HepG2 (cell line): Measurements from ENCODE around the gene EPS8L3. TPM values are rescaled to one million over a fixed set of nuclear protein-coding genes. Genes with fewer than 3 reads are reported as not detected.

Source experiments
- ETV6 ChIP-seq: sonication (generic); formaldehyde crosslinking; conservative IDR thresholded peaks from 2 replicates; pipeline ENCODE4 v1.4.0; 2020; ENCODE audit warnings: missing genetic modification reagents
- FOXC1 ChIP-seq: sonication (generic); formaldehyde crosslinking; IDR thresholded peaks from 2 replicates; pipeline ENCODE4 v1.8.0; 2022; ENCODE audit warnings: mild to moderate bottlenecking, missing genetic modification reagents, borderline replicate concordance
- GATAD2A ChIP-seq: IDR thresholded peaks from 2 replicates; pipeline ENCODE4 v1.6.1; 2016
- HCFC1 ChIP-seq: fragments of 150-350 bp; IDR thresholded peaks from 2 replicates; pipeline ENCODE4 v1.6.1; 2014; ENCODE audit warnings: low read depth, low read length
- HDAC1 ChIP-seq: sonication (generic); formaldehyde crosslinking; IDR thresholded peaks from 2 replicates; pipeline ENCODE4 v1.5.1; 2020; ENCODE audit warnings: mild to moderate bottlenecking, missing genetic modification reagents
- HOXA7 ChIP-seq: sonication (generic); formaldehyde crosslinking; IDR thresholded peaks from 2 replicates; pipeline ENCODE4 v1.8.1; 2022; ENCODE audit warnings: mild to moderate bottlenecking, missing genetic modification reagents, moderate library complexity
- HOXD1 ChIP-seq: sonication (generic); formaldehyde crosslinking; IDR thresholded peaks from 2 replicates; pipeline ENCODE4 v1.5.0; 2020; ENCODE audit warnings: missing genetic modification reagents
- MAFF ChIP-seq: IDR thresholded peaks from 2 replicates; pipeline ENCODE4 v1.6.1; 2011; ENCODE audit warnings: low read depth, low read length, improper control_type of control experiment
- MAFG ChIP-seq: sonication (generic); formaldehyde crosslinking; IDR thresholded peaks from 2 replicates; pipeline ENCODE4 v1.5.1; 2020; ENCODE audit warnings: mild to moderate bottlenecking, missing genetic modification reagents
- NFE2 ChIP-seq: sonication (generic); formaldehyde crosslinking; IDR thresholded peaks from 2 replicates; pipeline ENCODE4 v1.4.0; 2020; ENCODE audit warnings: missing genetic modification reagents
- SAP130 ChIP-seq: IDR thresholded peaks from 2 replicates; pipeline ENCODE4 v1.6.1; 2016; ENCODE audit warnings: low read depth
- TAF1 ChIP-seq: sonication (generic); formaldehyde crosslinking; IDR thresholded peaks from 2 replicates; pipeline ENCODE4 v1.4.0; 2020; ENCODE audit warnings: missing genetic modification reagents
- TEAD3 ChIP-seq: optimal IDR thresholded peaks from 2 replicates; pipeline ENCODE3; 2016; ENCODE audit warnings: borderline replicate concordance
- ZNF510 ChIP-seq: sonication (generic); formaldehyde crosslinking; IDR thresholded peaks from 2 replicates; pipeline ENCODE4 v1.4.0; 2020; ENCODE audit warnings: low read depth, mild to moderate bottlenecking, missing genetic modification reagents
- ZNF589 ChIP-seq: sonication (generic); formaldehyde crosslinking; conservative IDR thresholded peaks from 2 replicates; pipeline ENCODE4 v1.8.0; 2022; ENCODE audit warnings: mild to moderate bottlenecking, moderate library complexity, missing genetic modification reagents
- ZNF777 ChIP-seq: sonication (generic); formaldehyde crosslinking; IDR thresholded peaks from 2 replicates; pipeline ENCODE4 v1.4.0; 2020; ENCODE audit warnings: missing genetic modification reagents
- polyA plus RNA-seq, 8 experiments: library from polyadenylated mRNA; depleted of rRNA in 3 of 8; stranded (reverse) in 7 of 8; unstranded in 1 of 8; fragments of >200 nt; fragmentation: Illumina TruSeq in 4 of 8; extraction: Trizol in 4 of 8; gene quantifications; 2 replicates each; pipeline versions ENCODE4 v1.2.1 to v1.2.3, GENCODE V29; 2011 to 2016; ENCODE audit warnings: low read depth in 4 of 8, missing spikeins in 1 of 8, mixed read lengths in 1 of 8; ENCODE audit not compliant: insufficient read depth in 1 of 8
- total RNA-seq, 5 experiments: library from RNA; depleted of rRNA; stranded (reverse); fragments of >200 nt; fragmentation: Illumina TruSeq; extraction: Trizol; gene quantifications; 2 replicates each; pipeline ENCODE4 v1.2.3, GENCODE V29; 2016; ENCODE audit warnings: low read depth in 1 of 5
- TF ChIP-seq, protein P1 (sequence below): sonication (generic); formaldehyde crosslinking; IDR thresholded peaks from 2 replicates; pipeline ENCODE4 v1.5.0; 2020; ENCODE audit warnings: missing genetic modification reagents
- TF ChIP-seq, protein P2 (sequence below): sonication (generic); formaldehyde crosslinking; IDR thresholded peaks from 2 replicates; pipeline ENCODE4 v1.4.0; 2020; ENCODE audit warnings: missing genetic modification reagents, borderline replicate concordance
- TF ChIP-seq, protein P3 (sequence below): sonication (generic); formaldehyde crosslinking; IDR thresholded peaks from 2 replicates; pipeline ENCODE4 v1.9.0; 2021; ENCODE audit warnings: missing genetic modification reagents, borderline replicate concordance
- TF ChIP-seq, protein P4 (sequence below): fragments of 450-650 bp; IDR thresholded peaks from 2 replicates; pipeline ENCODE4 v1.6.1; 2017; ENCODE audit warnings: mild to moderate bottlenecking

Gene EPS8L3
- total and polyA plus RNA-seq, 2 of the 13 experiments (the other 11 are each of a cell fraction or from before 2014, with no cell fraction given): 18.2 to 106 TPM

DNA sequence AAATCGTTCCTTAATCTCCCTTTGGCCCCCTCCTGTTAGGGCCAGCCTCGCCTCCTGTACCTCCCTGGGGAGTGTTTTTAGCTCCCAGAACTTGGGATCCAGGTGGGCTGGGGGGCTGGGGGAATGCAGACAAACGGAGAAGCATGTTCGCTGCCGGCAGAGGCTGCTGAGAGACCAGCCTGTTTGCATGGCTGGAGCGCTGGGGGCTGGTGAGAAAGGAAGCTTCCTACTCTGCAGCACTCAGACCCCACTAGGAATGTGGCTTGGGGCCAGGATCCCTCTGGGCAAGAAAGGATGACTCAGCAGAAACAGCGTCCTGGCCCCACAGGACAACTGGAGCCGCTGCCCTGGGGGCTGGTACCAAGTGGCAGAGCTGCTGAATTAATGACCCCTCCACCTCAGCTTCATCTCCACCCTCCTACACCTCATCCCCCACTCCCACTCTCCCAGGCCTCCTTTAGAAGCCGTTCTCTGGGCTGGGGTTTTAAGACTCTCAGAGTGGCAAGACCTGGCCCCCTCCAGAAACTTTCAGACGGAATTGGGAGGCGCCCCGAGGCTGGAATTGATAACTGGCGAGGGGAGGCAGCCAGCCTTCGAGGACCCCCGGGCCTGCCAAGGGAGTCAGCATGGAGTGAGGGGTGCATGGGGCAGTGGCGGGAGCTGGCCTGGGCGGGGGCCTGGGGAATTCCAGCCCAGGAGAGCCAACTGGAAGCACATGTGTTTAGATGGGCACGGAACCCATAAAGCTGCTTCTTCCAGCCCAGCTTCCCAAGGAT is 28.5 kb upstream of the EPS8L3 start (continued):
- no peak for TF ChIP-seq HOXA7 (CRISPR knock-in tag)
- TF ChIP-seq SAP130 (CRISPR knock-in tag): peak; percentile 14; the same call in 1 of the 2 replicates
- TF ChIP-seq TEAD3 (CRISPR knock-in tag): peak; percentile 44
- peak; percentile 94 for TF ChIP-seq MAFG (CRISPR knock-in tag)
- TF ChIP-seq ZNF777 (CRISPR knock-in tag): no peak
- no peak for TF ChIP-seq ETV6 (CRISPR knock-in tag)
- TF ChIP-seq, protein P1, sequence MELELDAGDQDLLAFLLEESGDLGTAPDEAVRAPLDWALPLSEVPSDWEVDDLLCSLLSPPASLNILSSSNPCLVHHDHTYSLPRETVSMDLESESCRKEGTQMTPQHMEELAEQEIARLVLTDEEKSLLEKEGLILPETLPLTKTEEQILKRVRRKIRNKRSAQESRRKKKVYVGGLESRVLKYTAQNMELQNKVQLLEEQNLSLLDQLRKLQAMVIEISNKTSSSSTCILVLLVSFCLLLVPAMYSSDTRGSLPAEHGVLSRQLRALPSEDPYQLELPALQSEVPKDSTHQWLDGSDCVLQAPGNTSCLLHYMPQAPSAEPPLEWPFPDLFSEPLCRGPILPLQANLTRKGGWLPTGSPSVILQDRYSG (CRISPR knock-in tag): no peak
- TF ChIP-seq, protein P2, sequence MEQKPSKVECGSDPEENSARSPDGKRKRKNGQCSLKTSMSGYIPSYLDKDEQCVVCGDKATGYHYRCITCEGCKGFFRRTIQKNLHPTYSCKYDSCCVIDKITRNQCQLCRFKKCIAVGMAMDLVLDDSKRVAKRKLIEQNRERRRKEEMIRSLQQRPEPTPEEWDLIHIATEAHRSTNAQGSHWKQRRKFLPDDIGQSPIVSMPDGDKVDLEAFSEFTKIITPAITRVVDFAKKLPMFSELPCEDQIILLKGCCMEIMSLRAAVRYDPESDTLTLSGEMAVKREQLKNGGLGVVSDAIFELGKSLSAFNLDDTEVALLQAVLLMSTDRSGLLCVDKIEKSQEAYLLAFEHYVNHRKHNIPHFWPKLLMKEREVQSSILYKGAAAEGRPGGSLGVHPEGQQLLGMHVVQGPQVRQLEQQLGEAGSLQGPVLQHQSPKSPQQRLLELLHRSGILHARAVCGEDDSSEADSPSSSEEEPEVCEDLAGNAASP: no peak
- TF ChIP-seq ZNF510 (CRISPR knock-in tag): no peak
- TF ChIP-seq, protein P3, sequence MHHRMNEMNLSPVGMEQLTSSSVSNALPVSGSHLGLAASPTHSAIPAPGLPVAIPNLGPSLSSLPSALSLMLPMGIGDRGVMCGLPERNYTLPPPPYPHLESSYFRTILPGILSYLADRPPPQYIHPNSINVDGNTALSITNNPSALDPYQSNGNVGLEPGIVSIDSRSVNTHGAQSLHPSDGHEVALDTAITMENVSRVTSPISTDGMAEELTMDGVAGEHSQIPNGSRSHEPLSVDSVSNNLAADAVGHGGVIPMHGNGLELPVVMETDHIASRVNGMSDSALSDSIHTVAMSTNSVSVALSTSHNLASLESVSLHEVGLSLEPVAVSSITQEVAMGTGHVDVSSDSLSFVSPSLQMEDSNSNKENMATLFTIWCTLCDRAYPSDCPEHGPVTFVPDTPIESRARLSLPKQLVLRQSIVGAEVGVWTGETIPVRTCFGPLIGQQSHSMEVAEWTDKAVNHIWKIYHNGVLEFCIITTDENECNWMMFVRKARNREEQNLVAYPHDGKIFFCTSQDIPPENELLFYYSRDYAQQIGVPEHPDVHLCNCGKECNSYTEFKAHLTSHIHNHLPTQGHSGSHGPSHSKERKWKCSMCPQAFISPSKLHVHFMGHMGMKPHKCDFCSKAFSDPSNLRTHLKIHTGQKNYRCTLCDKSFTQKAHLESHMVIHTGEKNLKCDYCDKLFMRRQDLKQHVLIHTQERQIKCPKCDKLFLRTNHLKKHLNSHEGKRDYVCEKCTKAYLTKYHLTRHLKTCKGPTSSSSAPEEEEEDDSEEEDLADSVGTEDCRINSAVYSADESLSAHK (CRISPR knock-in tag): no peak
- peak; percentile 13; the same call in 1 of the 2 replicates for TF ChIP-seq HCFC1
- TF ChIP-seq, protein P4, sequence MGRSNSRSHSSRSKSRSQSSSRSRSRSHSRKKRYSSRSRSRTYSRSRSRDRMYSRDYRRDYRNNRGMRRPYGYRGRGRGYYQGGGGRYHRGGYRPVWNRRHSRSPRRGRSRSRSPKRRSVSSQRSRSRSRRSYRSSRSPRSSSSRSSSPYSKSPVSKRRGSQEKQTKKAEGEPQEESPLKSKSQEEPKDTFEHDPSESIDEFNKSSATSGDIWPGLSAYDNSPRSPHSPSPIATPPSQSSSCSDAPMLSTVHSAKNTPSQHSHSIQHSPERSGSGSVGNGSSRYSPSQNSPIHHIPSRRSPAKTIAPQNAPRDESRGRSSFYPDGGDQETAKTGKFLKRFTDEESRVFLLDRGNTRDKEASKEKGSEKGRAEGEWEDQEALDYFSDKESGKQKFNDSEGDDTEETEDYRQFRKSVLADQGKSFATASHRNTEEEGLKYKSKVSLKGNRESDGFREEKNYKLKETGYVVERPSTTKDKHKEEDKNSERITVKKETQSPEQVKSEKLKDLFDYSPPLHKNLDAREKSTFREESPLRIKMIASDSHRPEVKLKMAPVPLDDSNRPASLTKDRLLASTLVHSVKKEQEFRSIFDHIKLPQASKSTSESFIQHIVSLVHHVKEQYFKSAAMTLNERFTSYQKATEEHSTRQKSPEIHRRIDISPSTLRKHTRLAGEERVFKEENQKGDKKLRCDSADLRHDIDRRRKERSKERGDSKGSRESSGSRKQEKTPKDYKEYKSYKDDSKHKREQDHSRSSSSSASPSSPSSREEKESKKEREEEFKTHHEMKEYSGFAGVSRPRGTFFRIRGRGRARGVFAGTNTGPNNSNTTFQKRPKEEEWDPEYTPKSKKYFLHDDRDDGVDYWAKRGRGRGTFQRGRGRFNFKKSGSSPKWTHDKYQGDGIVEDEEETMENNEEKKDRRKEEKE: no peak
- TF ChIP-seq HOXD1 (CRISPR knock-in tag): no peak
- TF ChIP-seq NFE2 (CRISPR knock-in tag): peak; percentile 83; the same call in 1 of the 2 replicates
- 0 out of 2 replicates have a peak, but pooled peaks have one; percentile 36 for TF ChIP-seq FOXC1 (CRISPR knock-in tag)
- TF ChIP-seq HDAC1: no peak
- TF ChIP-seq GATAD2A (CRISPR knock-in tag): peak; percentile 39
- 0 out of 2 replicates have a peak, but pooled peaks have one; percentile 3 for TF ChIP-seq TAF1 (CRISPR knock-in tag)
- no peak for TF ChIP-seq ZNF589 (CRISPR knock-in tag)
- TF ChIP-seq MAFF: peak; percentile 100
